SH-SY5Y (cell line): ENCODE measurements around the gene GMPR2.

Source experiments
- GATA2 ChIP-seq: IDR thresholded peaks from 2 replicates; pipeline ENCODE4 v1.6.1; 2011; ENCODE audit warnings: mild to moderate bottlenecking, low read depth, low read length
- GATA3 ChIP-seq: IDR thresholded peaks from 2 replicates; pipeline ENCODE4 v1.6.1; 2011; ENCODE audit warnings: low read depth, mild to moderate bottlenecking, low read length, moderate library complexity

The GMPR2 gene

DNA sequence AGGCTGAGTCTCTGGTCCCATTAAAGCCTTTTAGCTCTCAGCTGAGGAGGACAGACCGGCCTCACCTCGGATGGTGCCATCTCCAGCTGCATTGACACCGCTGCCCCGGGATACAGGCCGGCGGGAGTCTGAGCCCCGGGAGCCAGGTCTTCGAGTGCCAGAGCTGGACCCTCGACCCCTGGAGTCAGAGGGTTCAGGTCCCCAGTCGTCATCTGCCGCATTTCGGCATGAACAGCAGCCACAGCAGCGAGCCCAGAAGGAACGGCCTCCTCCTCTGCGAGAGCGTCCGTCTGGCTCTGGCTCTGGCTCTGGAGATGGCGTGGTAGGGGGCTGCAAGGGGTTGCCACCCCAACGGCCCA, 29.2 kb downstream of the GMPR2 start:
- no peak for TF ChIP-seq GATA2

- TF ChIP-seq GATA3, result no peak
- TF ChIP-seq GATA2, result no peak
Measured at GRCh38 chr14:24262821-24263733, 30.3 kb downstream of the GMPR2 start, which contains the start of gene TGM1. TSS of gene TGM1 (minus strand) at chr14:24263177. CDS start at chr14:24262352, 825 bp downstream.

DNA sequence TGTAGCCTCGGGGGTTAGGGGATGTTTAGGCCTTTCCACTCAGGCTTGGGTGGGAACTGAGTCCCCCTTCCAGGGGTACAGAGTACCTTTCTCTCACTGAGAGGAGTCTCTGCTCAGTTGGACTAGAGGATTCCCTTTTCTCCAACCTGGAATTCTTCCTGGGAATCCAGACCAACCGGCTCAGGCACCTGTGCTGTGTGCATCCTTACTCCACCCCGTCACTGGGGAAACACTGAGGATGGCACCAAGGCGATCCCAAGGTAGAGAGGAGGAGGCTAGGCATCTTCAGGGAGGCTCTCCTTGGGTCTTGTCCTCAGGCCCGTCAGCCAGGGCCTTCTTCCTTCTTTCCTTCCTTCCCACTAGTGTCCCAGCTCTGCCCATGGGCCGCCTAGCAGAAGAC, 31.1 kb downstream of the GMPR2 start:
- no peak for TF ChIP-seq GATA3
- TF ChIP-seq GATA2, result no peak

DNA sequence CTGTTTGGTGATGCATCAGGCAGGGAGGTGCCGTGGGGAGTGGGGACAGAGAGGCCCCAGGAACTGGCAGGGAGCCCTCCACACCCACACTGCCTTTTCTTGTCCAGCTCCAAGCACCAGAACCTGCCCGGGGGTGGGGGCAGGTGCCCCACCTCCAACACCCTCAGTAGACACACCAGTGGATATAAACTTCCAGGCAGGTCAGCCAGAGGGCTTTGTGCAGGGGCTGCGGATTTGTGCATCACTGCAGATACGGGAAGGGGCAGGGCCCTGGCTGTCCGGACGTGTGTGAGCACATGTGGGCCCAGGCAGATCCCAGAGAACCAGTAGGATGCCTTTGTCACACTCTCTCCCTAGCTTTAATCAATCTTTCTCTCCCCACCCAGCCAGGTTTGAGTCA, 31.6 kb downstream of the GMPR2 start:
- no peak for TF ChIP-seq GATA3
- TF ChIP-seq GATA2, result no peak

DNA sequence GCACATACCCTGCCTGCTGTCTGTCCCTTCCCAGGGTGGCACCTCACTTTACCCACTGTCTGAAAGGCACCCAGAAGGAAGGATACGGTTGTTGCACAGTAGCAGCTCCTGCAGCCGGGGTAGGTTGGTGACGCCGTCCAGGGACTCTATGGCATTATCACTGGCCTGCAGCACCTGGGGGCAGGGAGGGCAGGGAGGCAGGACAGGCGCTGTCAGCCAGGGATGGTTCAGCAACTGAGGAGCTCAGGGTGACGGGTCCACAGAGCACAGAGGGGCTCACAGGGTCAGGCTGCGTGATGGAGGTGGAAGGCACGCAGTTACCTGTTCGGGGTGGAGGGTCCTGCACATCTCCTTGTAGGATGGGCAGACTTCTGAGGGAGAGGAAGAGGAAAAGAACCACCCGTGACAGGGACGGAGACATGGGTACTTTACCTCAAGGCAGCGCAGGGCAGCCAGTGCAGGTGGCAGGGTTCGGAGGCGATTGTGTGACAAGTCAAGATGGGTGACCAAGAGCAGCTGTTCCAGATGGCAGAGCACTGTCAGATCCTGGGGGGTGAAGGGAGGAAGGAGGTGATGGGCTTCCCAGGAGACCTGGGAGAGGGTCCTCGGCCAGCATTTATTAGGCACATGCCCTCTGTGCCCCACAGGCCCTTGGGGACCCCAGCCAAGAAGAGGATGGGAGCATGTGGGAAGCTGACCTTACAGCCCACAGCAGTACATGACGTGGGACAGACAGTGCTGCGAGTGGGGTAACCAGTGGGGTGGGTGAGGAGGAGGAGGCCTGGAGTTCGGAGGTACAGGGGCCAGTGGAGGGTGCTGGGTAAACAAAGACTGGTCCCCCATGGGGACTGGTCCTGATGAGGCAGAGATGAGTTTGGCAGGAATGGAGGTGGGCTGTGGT, 33.9 kb downstream of the GMPR2 start:
- no peak for TF ChIP-seq GATA3
- no peak for TF ChIP-seq GATA2

- TF ChIP-seq GATA3 (no peak), GATA2 (no peak)
Measured at GRCh38 chr14:24267516-24267915, 34.8 kb downstream of the GMPR2 start.

DNA sequence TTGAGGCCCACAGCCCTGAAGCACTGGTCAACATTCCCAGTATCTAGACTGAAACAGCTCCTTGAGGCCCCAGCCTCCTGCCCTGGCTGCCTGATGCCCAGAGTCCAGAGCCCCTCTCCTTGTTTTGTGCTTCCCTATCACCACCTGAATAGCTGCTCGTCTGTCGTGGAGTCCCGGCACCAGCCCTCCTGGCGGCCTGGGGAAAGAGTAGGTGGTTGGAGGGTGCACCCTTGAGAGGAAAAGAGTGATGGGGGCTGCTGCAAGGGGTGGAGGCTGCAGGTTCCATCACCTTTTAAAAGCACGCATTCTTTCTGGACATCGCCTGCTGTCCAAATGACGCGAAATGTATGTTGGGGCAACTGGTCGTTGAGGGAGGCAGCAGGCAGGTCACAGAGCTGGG, 35.5 kb downstream of the GMPR2 start:
- TF ChIP-seq GATA3 (no peak), GATA2 (no peak)

- TF ChIP-seq GATA2 (no peak), GATA3 (no peak)
Measured at GRCh38 chr14:24269368-24269767, 36.6 kb downstream of the GMPR2 start.

GRCh38 chr14:24269910-24270536, 37.3 kb downstream of the GMPR2 start:
- TF ChIP-seq GATA3 (no peak), GATA2 (no peak)

- TF ChIP-seq GATA2 (no peak), GATA3 (no peak)
Measured at GRCh38 chr14:24270537-24271133, 37.9 kb downstream of the GMPR2 start.

DNA sequence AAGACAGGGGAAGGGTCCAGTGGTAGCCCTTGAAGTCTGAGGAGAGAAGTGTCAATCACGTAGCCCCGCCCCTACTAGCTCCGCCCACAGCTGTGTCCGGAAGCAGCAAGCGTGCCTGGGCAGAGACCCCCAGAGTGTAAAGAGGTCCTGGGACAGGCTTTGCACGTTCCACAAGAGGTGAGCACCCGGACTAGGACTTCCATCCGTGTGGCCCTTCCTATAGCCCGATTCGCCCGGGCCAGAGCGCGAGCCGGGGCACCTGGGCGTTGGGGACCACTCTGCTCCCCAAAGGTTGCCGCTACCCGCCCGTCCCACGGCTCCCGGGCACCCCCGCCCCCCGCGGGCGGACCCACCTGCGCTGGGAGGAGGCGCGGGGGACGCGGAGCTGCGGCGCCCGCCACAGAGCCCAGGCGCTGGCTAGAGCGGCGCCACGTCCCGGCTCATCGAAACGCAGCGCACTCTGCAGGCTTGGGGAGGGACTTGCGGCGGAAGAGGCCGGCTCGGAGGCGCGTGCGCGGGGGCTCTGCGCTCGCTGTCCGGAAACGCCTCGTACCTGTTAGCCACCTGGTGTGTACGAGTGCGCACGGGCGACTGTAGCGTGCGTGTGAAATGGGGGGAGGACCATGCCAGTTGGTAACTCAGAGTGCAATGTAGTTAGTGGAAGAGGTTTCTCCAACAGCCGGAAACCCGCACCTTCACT, 38.6 kb downstream of the GMPR2 start, which contains the start of gene RABGGTA:
Gene RABGGTA (minus strand): TSS at position 464 of the 700 bp plus-strand sequence. CDS start 482 bp downstream, outside the sequence.
- no peak for TF ChIP-seq GATA3
- TF ChIP-seq GATA2, result no peak

GRCh38 chr14:24271834-24272263, 39.1 kb downstream of the GMPR2 start:
- TF ChIP-seq GATA3 (no peak), GATA2 (no peak)

DNA sequence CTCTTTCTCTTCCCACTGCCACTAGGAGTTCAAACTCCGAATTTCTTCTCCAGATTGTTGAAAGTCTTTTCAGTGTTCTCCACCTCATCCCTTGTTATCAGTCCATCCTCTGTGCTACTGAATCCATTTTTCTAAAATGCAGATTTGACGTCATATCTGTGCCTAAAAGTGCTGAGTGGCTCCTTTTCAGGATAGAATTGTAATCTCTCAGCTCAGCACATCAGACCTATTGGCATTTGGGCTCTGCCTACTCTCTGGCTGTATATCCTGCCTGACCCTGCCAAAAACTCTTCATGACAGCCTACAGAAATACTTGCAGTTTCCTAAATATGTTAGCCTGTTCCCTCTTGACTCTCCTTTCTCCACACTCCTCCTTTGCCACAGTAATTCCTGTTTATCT, 39.7 kb downstream of the GMPR2 start:
- TF ChIP-seq GATA3 (no peak), GATA2 (no peak)

DNA sequence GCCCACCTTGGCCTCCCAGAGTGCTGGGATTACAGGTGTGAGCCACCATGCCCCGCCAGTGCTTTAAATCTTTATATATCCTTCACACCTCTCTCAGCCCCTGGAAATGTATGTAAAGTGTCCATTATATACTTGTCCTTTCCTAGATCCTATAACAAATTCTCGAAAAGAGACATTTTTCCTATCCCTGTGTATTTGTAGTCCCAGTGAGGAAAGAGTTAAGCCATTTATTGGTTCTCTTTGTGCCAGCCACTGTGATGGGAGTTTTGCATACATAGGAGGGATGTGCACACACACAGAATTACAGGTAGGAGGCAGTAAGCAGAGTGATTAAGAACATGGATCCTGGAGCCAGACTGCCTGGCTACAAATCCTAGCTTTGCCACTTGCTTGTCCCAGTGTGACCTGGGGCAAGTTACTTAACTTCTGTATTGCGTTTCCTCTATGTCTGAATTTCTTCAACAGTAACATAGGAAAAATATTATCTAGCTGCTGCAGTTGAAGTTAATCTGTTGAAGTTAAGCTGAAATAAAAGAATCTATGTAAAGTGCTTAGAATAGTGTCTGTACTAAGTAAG, 40.8 kb downstream of the GMPR2 start:
- TF ChIP-seq GATA3 (no peak), GATA2 (no peak)
